ENCODE data around the gene FAM193A. TPM values are rescaled to one million over a fixed set of nuclear protein-coding genes. Genes with fewer than 3 reads are reported as not detected.
"Not testable (repeated sequence)": the region's sequence is repeated elsewhere in the genome, so short reads cannot be mapped to it uniquely, and the experiment has no call there.

FAM193A gene
- total RNA-seq, 1 donor from 2014 or later = 45.5 TPM

- H3K27ac Mint-ChIP-seq (ENCODE audit: unreplicated experiment) = peak overlapping the region; percentile 81
- H3K4me3 Mint-ChIP-seq = no peak overlapping the region
- H3K4me1 Mint-ChIP-seq = peaks cover 15% of the 10 kb centered on the region
- DNase-seq (ENCODE audit: low read depth, low spot score) = no peak
- no peaks in the 10 kb centered on the region for H3K27me3 Mint-ChIP-seq (ENCODE audit: low read depth)
- H3K9me3 Mint-ChIP-seq = no peaks in the 10 kb centered on the region
- H3K36me3 Mint-ChIP-seq (ENCODE audit: low read depth) = peaks cover 14% of the 10 kb centered on the region
- TF ChIP-seq, protein P1, sequence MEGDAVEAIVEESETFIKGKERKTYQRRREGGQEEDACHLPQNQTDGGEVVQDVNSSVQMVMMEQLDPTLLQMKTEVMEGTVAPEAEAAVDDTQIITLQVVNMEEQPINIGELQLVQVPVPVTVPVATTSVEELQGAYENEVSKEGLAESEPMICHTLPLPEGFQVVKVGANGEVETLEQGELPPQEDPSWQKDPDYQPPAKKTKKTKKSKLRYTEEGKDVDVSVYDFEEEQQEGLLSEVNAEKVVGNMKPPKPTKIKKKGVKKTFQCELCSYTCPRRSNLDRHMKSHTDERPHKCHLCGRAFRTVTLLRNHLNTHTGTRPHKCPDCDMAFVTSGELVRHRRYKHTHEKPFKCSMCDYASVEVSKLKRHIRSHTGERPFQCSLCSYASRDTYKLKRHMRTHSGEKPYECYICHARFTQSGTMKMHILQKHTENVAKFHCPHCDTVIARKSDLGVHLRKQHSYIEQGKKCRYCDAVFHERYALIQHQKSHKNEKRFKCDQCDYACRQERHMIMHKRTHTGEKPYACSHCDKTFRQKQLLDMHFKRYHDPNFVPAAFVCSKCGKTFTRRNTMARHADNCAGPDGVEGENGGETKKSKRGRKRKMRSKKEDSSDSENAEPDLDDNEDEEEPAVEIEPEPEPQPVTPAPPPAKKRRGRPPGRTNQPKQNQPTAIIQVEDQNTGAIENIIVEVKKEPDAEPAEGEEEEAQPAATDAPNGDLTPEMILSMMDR (conservative IDR thresholded peaks at IDR 0.05) = no peak
These were observed 94.3 kb downstream of the FAM193A start for GRCh38 chr4:2630556-2631273.

- no peak for DNase-seq (ENCODE audit: low read depth, low spot score)
- Mint-ChIP-seq H3K27ac (ENCODE audit: unreplicated experiment) (peak overlapping the region; percentile 12), H3K27me3 (ENCODE audit: low read depth) (no peaks in the 10 kb centered on the region), H3K36me3 (ENCODE audit: low read depth) (peaks cover 11% of the 10 kb centered on the region), H3K4me1 (peaks cover 11% of the 10 kb centered on the region), H3K4me3 (no peak overlapping the region), H3K9me3 (no peaks in the 10 kb centered on the region)
- TF ChIP-seq, protein P1 (conservative IDR thresholded peaks at IDR 0.05) = no peak
These were observed 97.6 kb downstream of the FAM193A start for GRCh38 chr4:2634014-2634413.

DNA sequence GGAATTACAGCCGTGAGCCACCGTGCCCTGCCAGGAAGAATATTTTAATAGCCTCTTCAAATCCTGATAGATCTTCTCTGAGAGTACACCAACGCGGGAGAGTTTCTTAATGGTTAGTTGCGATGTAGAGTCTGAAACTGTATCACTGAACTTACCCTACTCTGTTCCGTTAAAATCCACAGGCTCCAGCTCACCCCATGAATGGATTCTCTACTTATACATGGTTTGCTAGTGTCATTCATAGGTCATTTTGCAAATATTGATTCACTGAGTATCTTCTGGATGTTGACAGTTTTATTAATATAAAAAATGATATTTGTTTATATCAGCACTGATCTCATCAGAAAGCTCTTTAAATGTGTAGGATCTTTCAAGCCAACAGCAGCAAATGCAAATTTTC lies 99.9 kb downstream of the FAM193A start:
- H3K27ac Mint-ChIP-seq (ENCODE audit: unreplicated experiment) = no peak overlapping the region
- DNase-seq (ENCODE audit: low read depth, low spot score) = no peak
- TF ChIP-seq, protein P1 (conservative IDR thresholded peaks at IDR 0.05) = no peak
- no peaks in the 10 kb centered on the region for H3K27me3 Mint-ChIP-seq (ENCODE audit: low read depth)
- no peaks in the 10 kb centered on the region for H3K9me3 Mint-ChIP-seq
- peaks cover 11% of the 10 kb centered on the region for H3K4me1 Mint-ChIP-seq
- H3K4me3 Mint-ChIP-seq = no peak overlapping the region
- H3K36me3 Mint-ChIP-seq (ENCODE audit: low read depth) = peaks cover 11% of the 10 kb centered on the region

DNA sequence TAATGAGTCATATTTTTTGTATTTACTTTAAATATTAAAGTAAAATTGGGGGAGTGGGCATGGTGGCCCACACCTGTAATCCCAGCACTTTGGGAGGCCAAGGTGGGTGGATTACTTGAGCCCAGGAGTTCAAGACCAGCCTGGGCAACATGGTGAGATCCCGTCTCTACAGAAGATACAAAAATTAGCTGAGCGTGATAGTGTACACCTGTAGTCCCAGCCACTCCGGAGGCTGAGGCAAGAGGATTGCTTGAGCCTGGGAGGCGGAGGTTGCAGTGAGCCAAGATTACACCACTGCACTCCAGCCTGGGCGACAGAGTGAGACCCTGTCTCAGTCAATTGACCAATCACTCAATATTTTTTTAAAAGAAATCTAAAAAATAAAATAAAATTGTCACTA lies 100.5 kb downstream of the FAM193A start:
- not testable (repeated sequence) for H3K27me3 Mint-ChIP-seq (ENCODE audit: low read depth); H3K27ac Mint-ChIP-seq (ENCODE audit: unreplicated experiment); H3K9me3 Mint-ChIP-seq; DNase-seq (ENCODE audit: low read depth, low spot score); H3K4me3 Mint-ChIP-seq; H3K36me3 Mint-ChIP-seq (ENCODE audit: low read depth)
- peaks cover 11% of the 10 kb centered on the region for H3K4me1 Mint-ChIP-seq

DNA sequence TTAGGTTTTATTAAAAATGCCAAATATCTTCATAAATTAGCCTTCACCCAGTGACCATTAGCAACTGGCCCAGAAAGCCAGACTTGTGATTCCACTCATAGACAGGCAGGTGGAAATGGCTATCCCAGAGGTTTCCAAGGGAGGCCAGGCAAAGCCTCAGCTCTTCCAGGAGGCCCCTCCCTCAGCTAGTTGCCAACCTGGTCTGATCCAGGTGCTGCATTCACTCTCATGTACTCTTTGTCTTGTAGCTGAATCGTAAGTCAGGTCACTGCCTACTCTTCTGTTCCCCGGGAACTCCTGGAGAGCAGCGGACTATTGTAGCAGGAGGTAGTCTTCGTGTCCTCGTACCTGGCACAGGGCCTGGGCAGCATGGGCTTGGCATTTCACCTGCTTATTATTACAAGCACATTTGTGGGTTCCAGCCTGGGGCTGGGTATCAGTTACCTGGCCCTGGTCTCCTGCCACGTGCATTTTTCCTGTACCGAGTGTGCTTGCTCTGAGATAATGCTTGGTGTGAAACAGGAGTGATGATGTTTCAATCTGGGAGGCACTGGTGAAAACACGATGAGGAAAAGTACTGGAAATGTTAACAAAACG lies 101.6 kb downstream of the FAM193A start:
- Mint-ChIP-seq H3K4me3 (no peak overlapping the region), H3K9me3 (no peaks in the 10 kb centered on the region), H3K27me3 (ENCODE audit: low read depth) (no peaks in the 10 kb centered on the region), H3K4me1 (peaks cover 11% of the 10 kb centered on the region), H3K27ac (ENCODE audit: unreplicated experiment) (no peak overlapping the region), H3K36me3 (ENCODE audit: low read depth) (peaks cover 8% of the 10 kb centered on the region)
- no peak for DNase-seq (ENCODE audit: low read depth, low spot score)
- TF ChIP-seq, protein P1 (conservative IDR thresholded peaks at IDR 0.05) = no peak

GRCh38 chr4:2638730-2639129 lies 102.3 kb downstream of the FAM193A start:
- H3K27ac Mint-ChIP-seq (ENCODE audit: unreplicated experiment) = no peak overlapping the region
- H3K4me3 Mint-ChIP-seq = no peak overlapping the region
- H3K36me3 Mint-ChIP-seq (ENCODE audit: low read depth) = peaks cover 8% of the 10 kb centered on the region
- peaks cover 14% of the 10 kb centered on the region for H3K4me1 Mint-ChIP-seq
- H3K27me3 Mint-ChIP-seq (ENCODE audit: low read depth) = no peaks in the 10 kb centered on the region
- no peak for DNase-seq (ENCODE audit: low read depth, low spot score)
- TF ChIP-seq, protein P1 (conservative IDR thresholded peaks at IDR 0.05) = no peak
- H3K9me3 Mint-ChIP-seq = no peaks in the 10 kb centered on the region

All from neural crest cell (in vitro differentiated cells).